T-helper 2 cell treated with Interferon-gamma antibody and Interleukin-4, amounts not matched to agents 5 μg/mL and 100 μg/mL, for 36 hours (primary cell): ENCODE results near the gene RBM17.
"Not testable (repeated sequence)": the region's sequence is repeated elsewhere in the genome, so short reads cannot be mapped to it uniquely, and the experiment has no call there.

ENCODE experiments used
- DNase-seq: peaks from one replicate; pipeline ENCODE4 v3.0.0; 2021; ENCODE audit warnings: low spot score
- H3K27ac Mint-ChIP-seq: one replicate; pipeline ENCODE4 v1.8.0; 2021; ENCODE audit warnings: mild to moderate bottlenecking, mixed read lengths
- H3K27me3 Mint-ChIP-seq: one replicate; pipeline ENCODE4 v1.8.0; 2021; ENCODE audit warnings: low read depth, mixed read lengths
- H3K36me3 Mint-ChIP-seq: one replicate; pipeline ENCODE4 v1.8.0; 2021; ENCODE audit warnings: low read depth, mixed read lengths
- H3K4me1 Mint-ChIP-seq: one replicate; pipeline ENCODE4 v1.8.0; 2021; ENCODE audit warnings: low read depth, mixed read lengths
- H3K4me3 Mint-ChIP-seq: one replicate; pipeline ENCODE4 v1.8.0; 2022; ENCODE audit warnings: mild to moderate bottlenecking, moderate library complexity, mixed read lengths
- H3K9me3 Mint-ChIP-seq: one replicate; pipeline ENCODE4 v1.8.0; 2021; ENCODE audit warnings: mixed read lengths

Gene RBM17

DNA sequence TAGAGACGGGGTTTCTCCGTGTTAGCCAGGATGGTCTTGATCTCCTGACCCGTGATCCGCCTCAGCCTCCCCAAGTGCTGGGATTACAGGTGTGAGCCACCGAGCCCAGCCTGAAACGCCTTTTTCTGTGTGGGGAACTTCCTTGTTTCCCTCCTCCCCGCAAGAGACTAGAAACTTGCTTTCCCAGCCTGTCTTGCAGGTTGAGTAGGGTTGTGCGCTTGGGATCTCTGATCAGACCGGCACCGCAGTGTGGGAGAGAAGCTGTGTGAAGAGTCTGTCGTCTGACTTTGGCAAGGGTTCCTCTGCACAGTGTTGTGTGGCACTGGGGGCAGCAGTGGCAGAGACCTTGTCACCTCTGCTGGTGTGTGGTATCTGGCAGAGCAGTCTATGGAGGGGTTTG is 28.9 kb downstream of the RBM17 start:
- H3K9me3 Mint-ChIP-seq: no peaks in the 10 kb centered on the region
- peaks cover 32% of the 10 kb centered on the region for H3K36me3 Mint-ChIP-seq
- H3K27ac Mint-ChIP-seq: no peak overlapping the region
- no peak overlapping the region for H3K4me3 Mint-ChIP-seq
- peaks cover 8% of the 10 kb centered on the region for H3K4me1 Mint-ChIP-seq
- no peak for DNase-seq
- H3K27me3 Mint-ChIP-seq: no peaks in the 10 kb centered on the region

DNA sequence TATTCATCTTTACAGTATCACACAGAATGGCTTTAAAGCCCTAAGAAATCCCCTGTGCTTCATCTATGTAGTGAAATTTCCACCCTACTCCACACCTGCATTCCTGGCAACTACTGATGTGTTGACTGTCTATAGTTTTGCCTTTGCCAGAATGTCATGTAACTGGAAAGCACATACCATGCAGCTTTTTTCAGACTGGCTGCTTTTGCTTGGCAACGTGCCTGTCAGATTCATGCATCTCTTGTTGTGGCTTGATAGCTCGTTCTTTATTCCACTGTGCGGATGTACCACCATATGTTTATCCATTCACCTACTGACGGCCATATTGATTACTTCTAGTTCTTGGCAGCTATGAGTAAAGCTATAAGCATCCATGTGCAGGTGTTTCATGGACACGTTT is 30.6 kb downstream of the RBM17 start:
- no peak for DNase-seq
- Mint-ChIP-seq H3K9me3 (no peaks in the 10 kb centered on the region), H3K4me3 (no peak overlapping the region), H3K4me1 (peaks cover 5% of the 10 kb centered on the region), H3K27me3 (no peaks in the 10 kb centered on the region), H3K27ac (no peak overlapping the region), H3K36me3 (peaks cover 15% of the 10 kb centered on the region)

DNA sequence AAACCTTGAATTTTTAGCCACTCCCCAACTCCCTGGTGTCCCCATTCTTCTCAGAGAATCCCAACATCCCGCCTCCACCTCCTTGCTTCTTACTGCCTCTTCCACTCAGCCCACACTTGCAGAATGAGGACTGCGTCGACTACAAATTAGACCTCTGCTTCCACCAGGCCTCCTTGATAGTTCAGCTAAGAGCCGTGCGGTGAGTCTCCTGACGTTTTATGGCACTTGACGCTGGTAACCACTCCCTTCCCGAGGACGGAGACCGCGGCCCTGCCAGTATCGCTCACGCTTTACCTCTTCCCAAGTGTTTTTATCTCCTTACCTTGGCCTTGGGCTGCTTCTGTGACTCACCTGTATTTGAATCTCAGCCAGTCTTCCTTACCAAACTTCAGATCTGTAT is 31.1 kb downstream of the RBM17 start:
- no peaks in the 10 kb centered on the region for H3K9me3 Mint-ChIP-seq
- no peak overlapping the region for H3K4me3 Mint-ChIP-seq
- no peak for DNase-seq
- no peak overlapping the region for H3K27ac Mint-ChIP-seq
- no peaks in the 10 kb centered on the region for H3K27me3 Mint-ChIP-seq
- H3K4me1 Mint-ChIP-seq: peaks cover 2% of the 10 kb centered on the region
- peaks cover 10% of the 10 kb centered on the region for H3K36me3 Mint-ChIP-seq

DNA sequence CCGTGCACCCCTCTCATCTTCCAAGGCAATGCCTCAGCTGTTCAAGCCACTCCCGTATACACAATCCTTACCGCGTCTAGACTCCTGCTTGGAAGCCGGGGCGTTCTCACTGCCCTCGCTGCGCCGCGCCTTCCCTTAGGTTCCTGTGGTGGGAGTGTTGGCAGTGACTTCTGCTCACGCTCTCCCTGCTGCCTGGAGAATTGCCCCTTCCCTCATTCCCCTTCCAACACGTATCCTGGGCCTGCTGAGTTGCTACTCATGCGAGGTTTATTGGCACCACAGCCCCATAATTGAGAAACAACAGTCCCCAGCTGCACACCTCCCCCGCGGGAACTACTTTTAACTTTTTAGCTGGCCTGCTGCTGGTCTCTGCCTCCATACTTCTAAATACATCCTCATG is 31.9 kb downstream of the RBM17 start:
- no peak for DNase-seq
- Mint-ChIP-seq H3K36me3 (peaks cover 7% of the 10 kb centered on the region), H3K9me3 (no peaks in the 10 kb centered on the region), H3K4me1 (peaks cover 2% of the 10 kb centered on the region), H3K27me3 (no peaks in the 10 kb centered on the region), H3K4me3 (no peak overlapping the region), H3K27ac (no peak overlapping the region)

DNA sequence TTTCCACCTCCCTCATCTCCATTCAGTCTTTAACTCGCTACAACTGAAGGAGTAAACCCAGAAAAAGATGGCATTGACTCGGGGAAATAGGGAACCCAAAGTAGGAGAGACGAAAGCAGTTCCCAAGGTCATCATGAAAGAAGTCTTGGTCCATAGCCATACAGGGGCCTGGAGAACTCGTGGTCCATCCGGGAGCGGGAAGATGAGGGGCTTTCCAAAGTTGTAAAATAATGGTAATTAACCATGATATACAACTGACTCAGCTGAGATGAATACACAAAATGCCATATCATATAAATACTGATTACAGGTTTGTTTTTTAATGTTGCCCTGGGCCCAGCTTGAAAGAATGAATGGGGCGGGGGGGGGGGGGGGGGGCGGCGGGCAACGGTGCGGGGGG is 32.3 kb downstream of the RBM17 start:
- no peak overlapping the region for H3K27ac Mint-ChIP-seq

DNA sequence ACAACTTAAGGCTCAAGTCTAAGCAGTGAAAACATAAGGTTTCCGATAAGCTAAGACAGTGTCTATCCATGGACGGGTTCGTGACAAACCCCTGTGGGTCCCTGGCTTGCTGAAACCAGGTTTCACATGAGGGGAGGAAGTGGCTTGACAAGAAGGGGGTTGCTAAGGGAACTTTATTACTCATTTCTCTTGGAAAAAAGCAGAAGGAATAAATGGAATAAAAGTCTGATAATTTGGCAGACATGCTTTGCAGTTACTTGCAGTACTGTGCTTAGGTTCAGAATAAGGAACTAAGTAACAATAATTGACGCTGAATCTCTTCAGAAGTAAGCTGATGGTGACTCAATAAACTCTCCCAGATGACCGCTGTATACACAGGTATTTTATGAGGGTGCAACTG is 34.7 kb downstream of the RBM17 start:
- Mint-ChIP-seq H3K4me3 (no peak overlapping the region), H3K4me1 (peaks cover 5% of the 10 kb centered on the region), H3K36me3 (peaks cover 2% of the 10 kb centered on the region), H3K9me3 (no peaks in the 10 kb centered on the region), H3K27ac (no peak overlapping the region), H3K27me3 (no peaks in the 10 kb centered on the region)
- DNase-seq: no peak

More for the DNA sequence above, 32.3 kb downstream of the RBM17 start:
- Mint-ChIP-seq H3K36me3 (peaks cover 2% of the 10 kb centered on the region), H3K9me3 (no peaks in the 10 kb centered on the region), H3K4me1 (peaks cover 2% of the 10 kb centered on the region), H3K4me3 (no peak overlapping the region), H3K27me3 (no peaks in the 10 kb centered on the region)
- DNase-seq: no peak

DNA sequence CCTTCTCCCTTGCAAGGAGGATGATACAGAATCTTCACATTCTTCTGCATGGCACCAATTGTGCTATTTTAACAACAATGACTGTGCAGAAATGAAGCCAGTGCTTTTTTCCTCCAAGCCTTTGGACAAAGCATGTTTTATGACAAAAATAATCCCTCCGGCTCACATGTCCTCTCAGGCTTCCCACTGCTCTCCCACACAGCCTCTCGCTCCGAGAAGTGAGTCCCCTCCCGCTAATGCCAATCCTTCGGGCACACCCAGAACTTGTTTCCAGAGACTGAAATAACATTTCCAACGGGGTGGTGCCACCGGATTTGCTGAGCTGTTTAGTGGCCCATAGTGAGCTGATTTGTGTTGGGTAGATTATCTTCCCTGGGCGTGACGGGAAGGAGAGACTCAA is 35.8 kb downstream of the RBM17 start:
- no peaks in the 10 kb centered on the region for H3K9me3 Mint-ChIP-seq
- H3K4me1 Mint-ChIP-seq: peaks cover 16% of the 10 kb centered on the region
- no peak overlapping the region for H3K4me3 Mint-ChIP-seq
- H3K36me3 Mint-ChIP-seq: no peaks in the 10 kb centered on the region
- H3K27me3 Mint-ChIP-seq: no peaks in the 10 kb centered on the region
- no peak overlapping the region for H3K27ac Mint-ChIP-seq
- DNase-seq: no peak

DNA sequence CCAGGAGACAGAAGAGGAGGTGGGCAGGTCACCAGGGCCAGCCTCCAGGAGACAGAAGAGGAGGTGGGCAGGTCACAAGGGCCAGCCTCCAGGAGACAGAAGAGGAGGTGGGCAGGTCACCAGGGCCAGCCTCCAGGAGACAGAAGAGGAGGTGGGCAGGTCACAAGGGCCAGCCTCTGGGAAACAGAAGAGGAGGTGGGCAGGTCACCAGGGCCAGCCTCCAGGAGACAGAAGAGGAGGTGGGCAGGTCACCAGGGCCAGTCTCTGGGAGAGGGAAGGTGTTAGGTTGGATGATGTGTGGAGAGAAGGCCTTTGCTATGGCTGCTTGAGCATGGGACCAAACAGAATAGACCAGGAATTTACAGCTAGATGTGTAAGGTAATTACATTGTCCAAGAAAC is 38.6 kb downstream of the RBM17 start:
- not testable (repeated sequence) for H3K27me3 Mint-ChIP-seq, H3K4me3 Mint-ChIP-seq, H3K9me3 Mint-ChIP-seq, H3K27ac Mint-ChIP-seq, DNase-seq, H3K36me3 Mint-ChIP-seq
- peaks cover 28% of the 10 kb centered on the region for H3K4me1 Mint-ChIP-seq

DNA sequence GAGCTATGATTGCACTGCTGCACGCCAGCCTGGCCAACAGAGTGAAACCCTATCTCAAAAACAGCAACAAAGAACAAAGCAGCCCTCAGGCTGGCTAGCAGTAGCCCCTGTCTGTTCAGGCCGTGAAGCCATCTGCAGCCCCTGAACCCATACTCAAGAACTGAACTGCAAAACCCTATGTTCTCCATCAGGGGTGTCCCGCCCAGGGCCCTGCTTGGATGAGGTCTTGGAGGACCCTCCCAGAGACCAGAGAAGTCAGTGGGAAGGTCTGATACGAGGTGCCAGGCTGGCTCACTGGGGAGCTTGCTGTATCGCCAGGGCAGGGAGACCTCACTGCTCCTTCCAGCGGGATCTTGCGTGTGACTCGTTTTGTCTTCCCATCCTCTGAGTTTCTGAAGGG is 39.3 kb downstream of the RBM17 start:
- Mint-ChIP-seq H3K9me3 (no peaks in the 10 kb centered on the region), H3K27me3 (no peaks in the 10 kb centered on the region), H3K27ac (no peak overlapping the region)

DNA sequence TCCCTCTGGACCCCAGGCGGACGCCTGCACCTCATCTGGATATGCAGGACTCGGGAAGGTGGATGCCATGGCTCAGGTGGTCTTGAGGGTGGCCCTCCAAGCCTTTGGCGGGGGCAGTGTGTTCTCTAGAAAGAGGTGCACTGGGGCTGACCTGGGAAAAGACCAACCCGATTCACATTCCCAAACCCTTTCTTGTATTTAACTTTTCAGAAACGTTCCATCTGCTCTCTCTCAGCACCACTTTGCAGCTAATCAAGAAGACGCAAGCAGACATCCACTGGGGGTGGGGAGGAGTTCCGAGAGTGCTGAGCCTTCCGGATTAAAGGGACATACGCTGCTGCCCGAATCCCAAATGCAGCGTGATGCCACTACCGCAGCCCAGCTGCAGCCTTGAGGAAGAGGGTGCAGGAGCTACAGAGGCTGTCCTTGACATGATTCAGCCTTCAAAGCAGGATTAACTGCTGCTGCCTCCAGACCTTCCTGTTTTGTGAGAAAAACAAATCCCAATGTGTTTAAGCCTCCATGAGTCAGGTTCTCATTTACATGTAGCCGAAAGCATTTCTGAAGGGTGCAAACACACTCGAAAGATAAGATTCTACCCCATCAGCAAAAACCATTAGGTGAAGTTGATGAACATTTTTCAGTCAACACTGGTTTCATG is 39.9 kb downstream of the RBM17 start:
- Mint-ChIP-seq H3K4me3 (no peak overlapping the region), H3K9me3 (no peaks in the 10 kb centered on the region), H3K27me3 (peaks cover under 1% of the 10 kb centered on the region), H3K27ac (no peak overlapping the region), H3K4me1 (peaks cover 26% of the 10 kb centered on the region), H3K36me3 (no peaks in the 10 kb centered on the region)
- DNase-seq: no peak

More for the DNA sequence above, 39.3 kb downstream of the RBM17 start:
- Mint-ChIP-seq H3K4me3 (no peak overlapping the region), H3K4me1 (peaks cover 28% of the 10 kb centered on the region), H3K36me3 (no peaks in the 10 kb centered on the region)
- DNase-seq: no peak

DNA sequence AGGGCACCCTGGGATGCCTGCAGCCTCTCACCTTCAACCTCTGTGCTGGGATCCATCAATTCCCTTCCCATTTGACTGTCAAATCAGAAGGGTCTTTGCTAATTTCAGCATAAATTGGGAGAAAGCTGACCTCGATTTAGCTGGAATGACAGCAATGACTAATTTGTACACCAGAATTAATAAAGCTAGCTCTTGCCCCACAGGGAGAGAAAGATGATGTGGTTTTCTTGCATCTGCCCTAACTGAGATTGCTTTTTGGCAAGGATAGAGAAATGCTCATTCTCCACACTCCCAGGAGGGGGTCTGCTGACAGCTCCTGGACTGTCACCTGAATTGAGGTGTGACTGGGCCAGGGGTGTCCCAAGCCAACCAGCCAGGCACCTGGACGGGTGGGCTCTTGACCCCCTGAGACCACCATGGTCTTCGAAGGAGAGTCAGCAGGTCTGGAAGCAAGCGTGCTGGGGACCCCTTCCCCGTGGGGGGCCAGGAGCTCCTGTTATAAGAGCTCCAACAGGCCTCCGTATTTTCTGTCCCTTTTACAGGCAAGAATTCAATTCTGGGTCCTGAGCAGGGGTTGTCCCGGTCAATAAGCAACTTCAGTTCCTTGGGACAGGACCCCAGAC is 42.1 kb downstream of the RBM17 start:
- Mint-ChIP-seq H3K36me3 (no peaks in the 10 kb centered on the region), H3K4me1 (peaks cover 38% of the 10 kb centered on the region), H3K27me3 (peaks cover 4% of the 10 kb centered on the region), H3K9me3 (no peaks in the 10 kb centered on the region), H3K27ac (no peak overlapping the region), H3K4me3 (no peak overlapping the region)
- DNase-seq: no peak

DNA sequence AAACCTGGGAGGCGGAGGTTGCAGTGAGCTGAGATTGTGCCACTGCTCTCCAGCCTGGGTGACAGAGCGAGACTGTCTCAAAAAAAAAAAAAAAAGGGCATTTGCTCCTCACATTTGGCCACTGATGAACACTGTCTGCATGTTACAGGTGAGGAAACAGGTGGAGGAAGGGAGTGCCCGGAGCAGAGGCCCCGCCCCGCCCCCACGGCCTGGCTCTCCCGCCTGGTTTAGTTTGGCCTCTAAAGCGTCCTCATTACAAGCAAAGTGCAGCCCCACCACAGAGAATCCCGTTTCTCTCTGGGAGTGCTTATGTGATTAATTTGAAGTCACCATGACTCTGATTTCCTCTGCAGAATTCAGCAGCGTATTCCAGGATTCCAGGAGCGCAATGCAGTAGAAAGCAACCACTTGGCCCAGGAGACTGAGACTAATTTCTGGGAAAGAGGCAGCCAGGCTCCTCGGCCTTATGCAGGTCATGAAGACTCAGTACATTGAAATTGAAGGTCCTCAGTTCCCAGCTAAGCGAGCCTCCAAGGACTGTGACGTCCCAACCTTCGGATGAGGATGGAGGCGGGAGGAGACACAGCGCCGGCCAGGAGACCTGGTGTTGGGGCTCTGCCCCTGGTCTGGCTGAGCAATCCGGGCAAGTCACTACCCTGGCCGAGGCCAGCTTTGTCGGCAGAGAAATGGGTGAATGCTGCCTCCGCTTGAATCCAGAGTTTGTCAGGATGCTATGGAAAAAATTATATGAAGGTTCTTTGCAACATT is 44.7 kb downstream of the RBM17 start:
- no peaks in the 10 kb centered on the region for H3K9me3 Mint-ChIP-seq
- H3K4me1 Mint-ChIP-seq: peaks cover 48% of the 10 kb centered on the region
- H3K27ac Mint-ChIP-seq: no peak overlapping the region
- no peak for DNase-seq
- peaks cover 7% of the 10 kb centered on the region for H3K27me3 Mint-ChIP-seq
- no peak overlapping the region for H3K4me3 Mint-ChIP-seq
- no peaks in the 10 kb centered on the region for H3K36me3 Mint-ChIP-seq

DNA sequence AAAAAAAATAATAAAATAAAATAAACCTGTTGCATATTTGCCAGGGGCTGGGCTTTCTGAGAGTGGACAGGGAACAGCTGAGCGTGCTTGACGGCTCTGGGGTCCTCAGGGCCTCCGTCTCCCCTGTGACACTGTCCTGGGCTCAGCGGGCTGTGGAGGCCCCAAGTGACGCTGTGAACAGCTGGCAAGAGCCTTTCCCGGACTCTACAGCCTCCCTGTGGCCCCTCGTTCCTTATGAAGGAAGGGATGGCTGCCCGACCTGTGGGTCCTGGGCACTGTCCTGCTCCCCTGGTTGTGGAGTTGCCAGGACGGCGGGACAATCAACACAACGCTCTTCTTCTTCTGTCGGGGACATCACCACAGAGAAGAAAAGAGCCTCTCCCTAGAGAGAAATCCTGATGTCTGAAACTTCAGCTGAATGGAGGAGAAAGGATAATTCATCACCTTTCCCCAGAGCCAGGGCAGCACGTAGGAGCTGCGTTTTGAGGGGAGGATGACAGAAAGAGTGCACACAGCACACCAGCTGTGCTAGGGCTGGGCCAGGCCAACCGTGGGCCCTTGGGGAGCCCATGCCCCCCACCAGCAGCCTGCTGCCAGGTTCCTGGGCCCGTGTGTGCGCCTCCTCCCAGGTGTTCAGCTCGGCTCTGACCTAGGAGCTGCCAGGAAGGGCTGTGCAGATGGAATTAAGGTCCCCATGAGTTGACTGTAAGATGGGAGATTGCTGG is 45.4 kb downstream of the RBM17 start:
- peaks cover 12% of the 10 kb centered on the region for H3K27me3 Mint-ChIP-seq

DNA sequence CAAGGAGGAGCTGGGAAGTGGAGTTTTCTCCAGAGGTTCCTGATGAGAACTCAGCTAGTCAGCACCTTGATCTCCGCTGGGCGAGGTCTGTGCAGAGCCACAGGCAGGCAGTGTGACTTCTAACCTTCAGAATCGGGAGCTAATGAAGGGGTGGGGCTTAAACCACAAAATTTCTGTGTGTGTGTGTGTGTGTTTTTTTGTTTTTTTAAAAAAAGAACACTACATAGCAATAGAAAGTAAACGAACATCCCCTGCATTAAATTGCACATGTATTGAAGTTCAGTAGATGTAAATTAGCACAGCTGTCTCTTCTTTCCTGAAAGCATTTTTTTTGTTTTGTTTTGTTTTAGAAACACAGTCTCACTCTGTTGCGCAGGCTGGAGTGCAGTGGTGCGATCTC is 46.2 kb downstream of the RBM17 start:
- no peak for DNase-seq
- H3K36me3 Mint-ChIP-seq: no peaks in the 10 kb centered on the region
- no peaks in the 10 kb centered on the region for H3K9me3 Mint-ChIP-seq
- H3K4me3 Mint-ChIP-seq: no peak overlapping the region
- no peak overlapping the region for H3K27ac Mint-ChIP-seq
- peaks cover 41% of the 10 kb centered on the region for H3K4me1 Mint-ChIP-seq
- peaks cover 16% of the 10 kb centered on the region for H3K27me3 Mint-ChIP-seq

More for the DNA sequence above, 45.4 kb downstream of the RBM17 start:
- Mint-ChIP-seq H3K9me3 (no peaks in the 10 kb centered on the region), H3K4me1 (peaks cover 44% of the 10 kb centered on the region), H3K36me3 (no peaks in the 10 kb centered on the region), H3K27ac (no peak overlapping the region), H3K4me3 (no peak overlapping the region)
- no peak for DNase-seq
